GM12878 (cell line): Measurements from ENCODE around the gene CCDC74A.

Experiments used
- ATF7 ChIP-seq: fragments of 450-650 bp; IDR thresholded peaks from 2 replicates; pipeline ENCODE4 v1.6.1; 2016; ENCODE audit warnings: low read depth, mild to moderate bottlenecking
- CEBPB ChIP-seq, 2 experiments: fragments of 150-350 bp in 1 of 2; IDR thresholded peaks; 2 replicates each; pipeline ENCODE4 v1.6.1; 2012 to 2014; ENCODE audit warnings: low read depth in 2 of 2, low read length in 2 of 2, borderline replicate concordance in 1 of 2, inconsistent platforms in 1 of 2
- ELK1 ChIP-seq: IDR thresholded peaks from 2 replicates; pipeline ENCODE4 v1.6.1; 2012; ENCODE audit warnings: low read depth, low read length, improper control_type of control experiment
- EZH2 ChIP-seq: IDR thresholded peaks from 2 replicates; pipeline ENCODE4 v1.6.1; 2012; ENCODE audit warnings: low read depth, mild to moderate bottlenecking, control low read depth, inconsistent platforms, low read length, borderline replicate concordance; ENCODE audit not compliant: control insufficient read depth
- IRF3 ChIP-seq: fragments of 450-650 bp; IDR thresholded peaks from 2 replicates; pipeline ENCODE4 v1.6.1; 2014; ENCODE audit warnings: mild to moderate bottlenecking
- NKRF ChIP-seq: fragments of 450-650 bp; conservative IDR thresholded peaks from 2 replicates; pipeline ENCODE4 v1.6.1; 2017; ENCODE audit warnings: mild to moderate bottlenecking, moderate library complexity
- NR2C2 ChIP-seq: IDR thresholded peaks from 2 replicates; pipeline ENCODE4 v1.6.1; 2011; ENCODE audit warnings: borderline replicate concordance, low read depth; ENCODE audit not compliant: control insufficient read depth, insufficient read length
- RBBP5 ChIP-seq: fragments of 200-600 bp; sonication (generic); conservative IDR thresholded peaks from 2 replicates; pipeline ENCODE4 v1.6.1; 2016
- RCOR1 ChIP-seq: conservative IDR thresholded peaks from 2 replicates; pipeline ENCODE4 v1.6.1; 2012; ENCODE audit warnings: low read depth, low read length, improper control_type of control experiment
- ZBTB33 ChIP-seq: fragments of 450-650 bp; IDR thresholded peaks from 2 replicates; pipeline ENCODE4 v1.6.1; 2017; ENCODE audit warnings: mild to moderate bottlenecking
- ZNF384 ChIP-seq: IDR thresholded peaks from 2 replicates; pipeline ENCODE4 v1.6.1; 2012; ENCODE audit warnings: low read depth, mild to moderate bottlenecking, low read length, improper control_type of control experiment, borderline replicate concordance

GRCh38 chr2:131542438-131543384 lies 15.0 kb downstream of the CCDC74A start:
- TF ChIP-seq NR2C2 (no peak), ATF7 (no peak), RBBP5 (no peak), IRF3 (no peak), CEBPB (IDR thresholded peaks at IDR 0.05; ENCODE audit: borderline replicate concordance in 1 of 2, low read depth in 2 of 2, low read length in 2 of 2) (no peak), ZBTB33 (no peak), EZH2 (no peak), ELK1 (no peak), ZNF384 (no peak), RCOR1 (no peak), NKRF (no peak)
